OCI-LY7 (cell line): ENCODE measurements around the gene TAGLN.

Experiments used
- CTCF ChIP-seq: fragments of 200-600 bp; sonication (generic); conservative IDR thresholded peaks from 2 replicates; pipeline ENCODE4 v1.5.1; 2014; ENCODE audit warnings: mild to moderate bottlenecking, antibody characterized with exemption, low read length, moderate library complexity, mixed read lengths
- EZH2phosphoT487 ChIP-seq: fragments of 200-600 bp; sonication (generic); IDR thresholded peaks from 2 replicates; pipeline ENCODE4 v1.6.1; 2018; ENCODE audit warnings: low read depth, borderline replicate concordance, mild to moderate bottlenecking, mixed run types, antibody characterized with exemption, low read length, moderate library complexity, mixed read lengths

- TF ChIP-seq CTCF = no peak
- no peak for TF ChIP-seq EZH2phosphoT487
Measured at GRCh38 chr11:117231842-117232091, 32.6 kb downstream of the TAGLN start, which contains the start of gene PCSK7.
